Stimulated activated CD8-positive, alpha-beta memory T cell treated with anti-CD3 and anti-CD28 coated beads, Interleukin-2, amount 100 ng/mL, for 48 hours (primary cell): ENCODE data around the gene IBA57.
A peak's percentile ranks its signal among the peaks of the same experiment; 100 is the strongest.
"Not testable (repeated sequence)": the region's sequence is repeated elsewhere in the genome, so short reads cannot be mapped to it uniquely, and the experiment has no call there.

Source experiments
- DNase-seq, 2 donors: peaks; one replicate each; pipeline ENCODE4 v3.0.0-alpha.2; 2020; ENCODE audit warnings: low read depth in 2 of 2

Gene IBA57

GRCh38 chr1:228172591-228173527, 7.3 kb downstream of the IBA57 start:
- DNase-seq = no peak

GRCh38 chr1:228173528-228174481, 8.2 kb downstream of the IBA57 start:
- not testable (repeated sequence) for DNase-seq

- peak in 1 of 2 donors; percentile 20 for DNase-seq
These were observed 9.1 kb downstream of the IBA57 start for GRCh38 chr1:228174482-228175315.

- DNase-seq = no peak
These were observed 9.9 kb downstream of the IBA57 start for GRCh38 chr1:228175316-228176023.

GRCh38 chr1:228176024-228176395, 10.4 kb downstream of the IBA57 start:
- no peak for DNase-seq

- no peak for DNase-seq
These were observed 11.0 kb downstream of the IBA57 start for GRCh38 chr1:228176461-228177182.

GRCh38 chr1:228177183-228177475, 11.5 kb downstream of the IBA57 start:
- no peak for DNase-seq

GRCh38 chr1:228177721-228178710, 12.4 kb downstream of the IBA57 start:
- DNase-seq = no peak

- DNase-seq = no peak
These were observed 13.4 kb downstream of the IBA57 start for GRCh38 chr1:228178737-228179684.

- DNase-seq = no peak
These were observed 14.8 kb downstream of the IBA57 start for GRCh38 chr1:228180271-228180958.

- DNase-seq = no peak
These were observed 15.5 kb downstream of the IBA57 start for GRCh38 chr1:228180959-228181644.

GRCh38 chr1:228181645-228182034, 16.0 kb downstream of the IBA57 start:
- no peak for DNase-seq

- no peak for DNase-seq
These were observed 16.9 kb downstream of the IBA57 start for GRCh38 chr1:228182296-228183030.

GRCh38 chr1:228184152-228184551, 18.5 kb downstream of the IBA57 start:
- DNase-seq = no peak

- DNase-seq = no peak
These were observed 20.0 kb downstream of the IBA57 start for GRCh38 chr1:228185641-228185965.

- not testable (repeated sequence) for DNase-seq
These were observed 22.6 kb downstream of the IBA57 start for GRCh38 chr1:228188249-228188648.
